ENCODE data around the gene HPSE2.

HPSE2 gene

DNA sequence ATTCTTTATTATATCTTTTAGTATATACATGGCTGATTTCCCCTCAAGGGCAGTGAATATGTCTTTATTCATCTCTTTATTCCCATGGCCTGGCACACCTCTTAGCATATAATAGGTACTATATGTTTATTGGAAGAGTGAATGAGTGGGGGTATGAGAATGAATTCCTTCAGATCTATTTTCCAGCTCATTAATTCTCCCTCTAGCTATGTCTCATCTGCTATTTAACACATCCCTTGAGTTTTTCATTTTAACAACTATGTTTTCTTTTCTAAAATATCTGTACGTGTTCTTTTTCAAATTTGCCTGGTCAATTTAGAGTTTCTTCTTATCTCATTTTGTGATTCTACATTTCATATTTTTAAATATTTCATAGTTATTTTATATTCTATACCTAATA lies 803.3 kb downstream of the HPSE2 start:
- ATAC-seq (ENCODE audit: insufficient read depth, low read depth) (no peak), DNase-seq (no peak)
- Histone ChIP-seq H3K9me3 (ENCODE audit: insufficient read depth, low read length, severe bottlenecking) (peaks cover 18% of the 10 kb centered on the region), H3K9ac (ENCODE audit: low read depth, low read length) (no peak overlapping the region), H3K79me2 (ENCODE audit: insufficient read depth, low read length) (no peaks in the 10 kb centered on the region), H3K4me1 (ENCODE audit: insufficient read depth, low read length) (no peaks in the 10 kb centered on the region), H4K20me1 (ENCODE audit: insufficient read depth, low read length) (no peaks in the 10 kb centered on the region; the same call in 1 of the 2 replicates), H3K4me2 (ENCODE audit: insufficient read depth, low read length) (no peak overlapping the region), H3K27ac (ENCODE audit: low read length) (no peak overlapping the region), H3K4me3 (ENCODE audit: low read depth in 1 of 2, low read length in 2 of 2) (no peak overlapping the region), H3K36me3 (ENCODE audit: insufficient read depth, low read length) (peaks cover 80% of the 10 kb centered on the region), H2AFZ (ENCODE audit: low read depth, low read length) (no peak overlapping the region), H3K27me3 (ENCODE audit: insufficient read depth, low read length, poor library complexity) (no peaks in the 10 kb centered on the region)
- TF ChIP-seq, protein P1, sequence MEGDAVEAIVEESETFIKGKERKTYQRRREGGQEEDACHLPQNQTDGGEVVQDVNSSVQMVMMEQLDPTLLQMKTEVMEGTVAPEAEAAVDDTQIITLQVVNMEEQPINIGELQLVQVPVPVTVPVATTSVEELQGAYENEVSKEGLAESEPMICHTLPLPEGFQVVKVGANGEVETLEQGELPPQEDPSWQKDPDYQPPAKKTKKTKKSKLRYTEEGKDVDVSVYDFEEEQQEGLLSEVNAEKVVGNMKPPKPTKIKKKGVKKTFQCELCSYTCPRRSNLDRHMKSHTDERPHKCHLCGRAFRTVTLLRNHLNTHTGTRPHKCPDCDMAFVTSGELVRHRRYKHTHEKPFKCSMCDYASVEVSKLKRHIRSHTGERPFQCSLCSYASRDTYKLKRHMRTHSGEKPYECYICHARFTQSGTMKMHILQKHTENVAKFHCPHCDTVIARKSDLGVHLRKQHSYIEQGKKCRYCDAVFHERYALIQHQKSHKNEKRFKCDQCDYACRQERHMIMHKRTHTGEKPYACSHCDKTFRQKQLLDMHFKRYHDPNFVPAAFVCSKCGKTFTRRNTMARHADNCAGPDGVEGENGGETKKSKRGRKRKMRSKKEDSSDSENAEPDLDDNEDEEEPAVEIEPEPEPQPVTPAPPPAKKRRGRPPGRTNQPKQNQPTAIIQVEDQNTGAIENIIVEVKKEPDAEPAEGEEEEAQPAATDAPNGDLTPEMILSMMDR (IDR thresholded peaks at IDR 0.05; ENCODE audit: borderline replicate concordance, extremely low read depth, low read length, poor library complexity, severe bottlenecking) = no peak
- no peak for TF ChIP-seq EZH2 (IDR thresholded peaks at IDR 0.05; ENCODE audit: borderline replicate concordance, low read depth, low read length, severe bottlenecking)

DNA sequence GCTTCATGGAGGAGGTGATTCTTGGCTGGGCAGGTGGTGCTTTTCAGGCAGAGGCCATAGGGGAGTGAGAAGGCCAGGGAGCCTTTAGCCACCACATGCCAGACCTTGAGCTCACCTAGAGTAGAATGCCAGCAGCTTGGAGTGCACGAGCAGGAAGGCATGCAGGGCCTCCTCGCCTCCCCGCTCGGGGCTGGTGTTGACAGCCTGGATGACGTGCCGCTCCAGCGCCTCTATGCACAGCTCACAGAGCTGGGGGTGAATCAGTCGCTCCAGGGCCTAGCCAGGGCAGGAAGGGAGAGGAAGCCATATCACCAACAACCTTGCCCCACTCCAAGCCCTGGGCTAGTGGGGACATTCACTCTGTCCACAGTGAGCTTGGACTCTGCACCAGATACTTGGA lies 804.6 kb downstream of the HPSE2 start:
- DNase-seq = no peak
- ATAC-seq (ENCODE audit: insufficient read depth, low read depth) = no peak
- Histone ChIP-seq H3K79me2 (ENCODE audit: insufficient read depth, low read length) (no peaks in the 10 kb centered on the region), H2AFZ (ENCODE audit: low read depth, low read length) (no peak overlapping the region), H3K4me1 (ENCODE audit: insufficient read depth, low read length) (no peaks in the 10 kb centered on the region), H3K4me2 (ENCODE audit: insufficient read depth, low read length) (no peak overlapping the region), H3K36me3 (ENCODE audit: insufficient read depth, low read length) (peaks cover 87% of the 10 kb centered on the region), H3K27me3 (ENCODE audit: insufficient read depth, low read length, poor library complexity) (no peaks in the 10 kb centered on the region), H3K4me3 (ENCODE audit: low read depth in 1 of 2, low read length in 2 of 2) (no peak overlapping the region), H3K9ac (ENCODE audit: low read depth, low read length) (no peak overlapping the region), H3K27ac (ENCODE audit: low read length) (no peak overlapping the region), H3K9me3 (ENCODE audit: insufficient read depth, low read length, severe bottlenecking) (peaks cover 18% of the 10 kb centered on the region), H4K20me1 (ENCODE audit: insufficient read depth, low read length) (no peaks in the 10 kb centered on the region; the same call in 1 of the 2 replicates)
- TF ChIP-seq, protein P1 (IDR thresholded peaks at IDR 0.05; ENCODE audit: borderline replicate concordance, extremely low read depth, low read length, poor library complexity, severe bottlenecking) = no peak
- TF ChIP-seq EZH2 (IDR thresholded peaks at IDR 0.05; ENCODE audit: borderline replicate concordance, low read depth, low read length, severe bottlenecking) = no peak

DNA sequence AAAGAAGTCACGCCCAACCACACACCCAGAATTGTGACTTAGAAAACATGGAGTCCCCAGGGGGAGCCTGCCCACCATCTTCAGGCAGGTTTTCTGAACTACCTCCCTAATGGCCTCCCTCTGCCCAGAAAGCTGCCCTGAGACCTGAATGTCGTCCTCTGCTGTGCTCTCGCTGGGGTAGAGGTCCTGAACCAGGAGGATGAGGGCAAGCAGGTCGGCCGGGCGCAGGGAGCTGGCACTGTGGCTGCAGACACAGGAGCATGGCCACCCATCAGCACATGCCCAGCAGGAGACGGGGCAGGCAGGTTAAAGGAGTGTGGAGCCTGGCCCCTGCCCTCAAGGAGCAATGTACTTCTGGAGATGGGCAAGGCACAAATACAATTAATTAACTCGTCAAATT lies 805.2 kb downstream of the HPSE2 start:
- Histone ChIP-seq H3K9me3 (ENCODE audit: insufficient read depth, low read length, severe bottlenecking) (peaks cover 18% of the 10 kb centered on the region), H3K9ac (ENCODE audit: low read depth, low read length) (no peak overlapping the region), H2AFZ (ENCODE audit: low read depth, low read length) (no peak overlapping the region), H4K20me1 (ENCODE audit: insufficient read depth, low read length) (no peaks in the 10 kb centered on the region; the same call in 1 of the 2 replicates), H3K4me3 (ENCODE audit: low read depth in 1 of 2, low read length in 2 of 2) (no peak overlapping the region), H3K36me3 (ENCODE audit: insufficient read depth, low read length) (peaks cover 83% of the 10 kb centered on the region), H3K27ac (ENCODE audit: low read length) (no peak overlapping the region), H3K4me2 (ENCODE audit: insufficient read depth, low read length) (no peak overlapping the region), H3K4me1 (ENCODE audit: insufficient read depth, low read length) (no peaks in the 10 kb centered on the region), H3K79me2 (ENCODE audit: insufficient read depth, low read length) (no peaks in the 10 kb centered on the region), H3K27me3 (ENCODE audit: insufficient read depth, low read length, poor library complexity) (no peaks in the 10 kb centered on the region)
- no peak for TF ChIP-seq EZH2 (IDR thresholded peaks at IDR 0.05; ENCODE audit: borderline replicate concordance, low read depth, low read length, severe bottlenecking)
- TF ChIP-seq, protein P1 (IDR thresholded peaks at IDR 0.05; ENCODE audit: borderline replicate concordance, extremely low read depth, low read length, poor library complexity, severe bottlenecking) = no peak
- DNase-seq = no peak
- no peak for ATAC-seq (ENCODE audit: insufficient read depth, low read depth)

Measured in DND-41 (cell line).